Trophoblast cell (in vitro differentiated cells and primary cell): Measurements from ENCODE around the gene PAX5.
"Not testable (repeated sequence)": the region's sequence is repeated elsewhere in the genome, so short reads cannot be mapped to it uniquely, and the experiment has no call there.

Experiments used
- DNase-seq, 2 donors: peaks; one replicate each; pipeline ENCODE4 v3.0.0-alpha.2; 2016
- H2AFZ ChIP-seq: 2 replicates; pipeline ENCODE4 v1.6.1; 2013; ENCODE audit warnings: low read length, moderate library complexity, mild to moderate bottlenecking; ENCODE audit not compliant: insufficient read depth, poor library complexity
- H2AK5ac ChIP-seq: 2 replicates; pipeline ENCODE4 v1.6.1; 2013; ENCODE audit warnings: mild to moderate bottlenecking, low read length
- H2BK120ac ChIP-seq: 2 replicates; pipeline ENCODE4 v1.6.1; 2013; ENCODE audit warnings: low read length, mild to moderate bottlenecking, moderate library complexity; ENCODE audit not compliant: insufficient read depth, poor library complexity
- H2BK12ac ChIP-seq: 2 replicates; pipeline ENCODE4 v1.6.1; 2013; ENCODE audit warnings: mild to moderate bottlenecking, low read length, moderate library complexity
- H2BK5ac ChIP-seq: 2 replicates; pipeline ENCODE4 v1.6.1; 2013; ENCODE audit warnings: low read length, low read depth, moderate library complexity, mild to moderate bottlenecking; ENCODE audit not compliant: poor library complexity
- H3K14ac ChIP-seq: 2 replicates; pipeline ENCODE4 v1.6.1; 2013; ENCODE audit warnings: mild to moderate bottlenecking, low read length
- H3K18ac ChIP-seq: 2 replicates; pipeline ENCODE4 v1.6.1; 2013; ENCODE audit warnings: mild to moderate bottlenecking, low read length
- H3K23ac ChIP-seq: 2 replicates; pipeline ENCODE4 v1.6.1; 2013; ENCODE audit warnings: low read length
- H3K27ac ChIP-seq: 2 replicates; pipeline ENCODE4 v1.5.1; 2013; ENCODE audit warnings: low read depth, mild to moderate bottlenecking, inconsistent platforms, low read length, moderate library complexity
- H3K27me3 ChIP-seq: 2 replicates; pipeline ENCODE4 v1.6.1; 2013; ENCODE audit warnings: inconsistent platforms, mild to moderate bottlenecking, low read length, moderate library complexity; ENCODE audit not compliant: insufficient read depth
- H3K36me3 ChIP-seq, 2 experiments: 1 replicate in 1 of 2; 2 replicates in 1 of 2; pipeline ENCODE4 v1.6.1; 2013; ENCODE audit warnings: low read length in 2 of 2, mild to moderate bottlenecking in 2 of 2, moderate library complexity in 1 of 2; ENCODE audit not compliant: insufficient read depth in 2 of 2, control insufficient read depth in 1 of 2
- H3K4ac ChIP-seq: 2 replicates; pipeline ENCODE4 v1.6.1; 2013; ENCODE audit warnings: low read depth, mild to moderate bottlenecking, low read length, moderate library complexity
- H3K4me1 ChIP-seq, 2 experiments: 1 replicate in 1 of 2; 2 replicates in 1 of 2; pipeline ENCODE4 v1.6.1; 2013; ENCODE audit warnings: low read length in 2 of 2, mild to moderate bottlenecking in 2 of 2, moderate library complexity in 1 of 2; ENCODE audit not compliant: insufficient read depth in 2 of 2, control insufficient read depth in 1 of 2
- H3K4me2 ChIP-seq: 2 replicates; pipeline ENCODE4 v1.6.1; 2013; ENCODE audit warnings: inconsistent platforms, mild to moderate bottlenecking, low read length, moderate library complexity
- H3K4me3 ChIP-seq: 2 replicates; pipeline ENCODE4 v1.5.1; 2013; ENCODE audit warnings: mild to moderate bottlenecking, low read depth, low read length, inconsistent platforms
- H3K79me1 ChIP-seq: one replicate; pipeline ENCODE4 v1.6.1; 2013; ENCODE audit warnings: low read length
- H3K79me2 ChIP-seq: 2 replicates; pipeline ENCODE4 v1.6.1; 2013; ENCODE audit warnings: low read length, mild to moderate bottlenecking; ENCODE audit not compliant: control insufficient read depth, insufficient read depth, poor library complexity
- H3K9ac ChIP-seq: 2 replicates; pipeline ENCODE4 v1.6.1; 2013; ENCODE audit warnings: mild to moderate bottlenecking, low read length
- H3K9me3 ChIP-seq: 2 replicates; pipeline ENCODE4 v1.6.1; 2013; ENCODE audit warnings: low read depth, mild to moderate bottlenecking, control low read depth, inconsistent platforms, low read length; ENCODE audit not compliant: insufficient read depth
- H4K12ac ChIP-seq: 2 replicates; pipeline ENCODE4 v1.6.1; 2013; ENCODE audit warnings: low read depth, mild to moderate bottlenecking, low read length, moderate library complexity
- H4K8ac ChIP-seq: 2 replicates; pipeline ENCODE4 v1.6.1; 2013; ENCODE audit warnings: low read depth, mild to moderate bottlenecking, low read length, moderate library complexity
- H4K91ac ChIP-seq: one replicate; pipeline ENCODE4 v1.6.1; 2013; ENCODE audit warnings: low read depth, mild to moderate bottlenecking, low read length, moderate library complexity
- WGBS: extraction: QIAGEN DNeasy Blood & Tissue Kit; methylation state at CpG from one replicate; pipeline ENCODE4 v1.1.7; 2013; ENCODE audit warnings: missing lambda C conversion rate; ENCODE audit not compliant: insufficient read length, insufficient coverage; ENCODE audit errors: extremely low coverage; 5-methylcytosine and 5-hydroxymethylcytosine counted together

The PAX5 gene

GRCh38 chr9:37080165-37080628 lies 46.1 kb upstream of the PAX5 start:
- H3K79me2 ChIP-seq, H3K9me3 ChIP-seq, H3K36me3 ChIP-seq, H3K79me1 ChIP-seq, H3K23ac ChIP-seq, H3K27me3 ChIP-seq, H2BK12ac ChIP-seq, H3K4me1 ChIP-seq, H2AK5ac ChIP-seq, H2BK5ac ChIP-seq: not testable (repeated sequence)
- H3K4me3 ChIP-seq, result peak overlapping the region; percentile 99
- peak overlapping the region; percentile 94 for H3K14ac ChIP-seq
- DNase-seq, result peak; percentile 12 to 38
- peak overlapping the region; percentile 79 for H2BK120ac ChIP-seq
- peak overlapping the region; percentile 96 for H3K4me2 ChIP-seq
- peak overlapping the region; percentile 4 for H3K27ac ChIP-seq
- no CpG with 5 or more reads among the region's 32 CpGs for WGBS
- H4K8ac ChIP-seq, result peak overlapping the region; percentile 93
- peak overlapping the region; percentile 78 for H3K18ac ChIP-seq
- H4K91ac ChIP-seq, result peak overlapping the region; percentile 92
- H3K4ac ChIP-seq, result peak overlapping the region; percentile 38
- H2AFZ ChIP-seq, result peak overlapping the region; percentile 80
- H3K9ac ChIP-seq, result peak overlapping the region; percentile 86
- peak overlapping the region; percentile 79 for H4K12ac ChIP-seq

- H3K4me1 ChIP-seq, result peaks cover 3% of the 10 kb centered on the region in 2 experiments
- peak overlapping the region; percentile 96 for H3K4me2 ChIP-seq
- peak overlapping the region; percentile 38 for H3K4ac ChIP-seq
- H4K8ac ChIP-seq, result peak overlapping the region; percentile 98
- no CpG with 5 or more reads among the region's 63 CpGs for WGBS
- peak overlapping the region; percentile 86 for H3K9ac ChIP-seq
- peaks cover 6% of the 10 kb centered on the region for H3K79me1 ChIP-seq
- no peaks in the 10 kb centered on the region for H3K9me3 ChIP-seq
- H4K91ac ChIP-seq, result peak overlapping the region; percentile 92
- H2BK120ac ChIP-seq, result peak overlapping the region; percentile 79
- peak overlapping the region; percentile 78 for H3K18ac ChIP-seq
- H2BK12ac ChIP-seq, result no peak overlapping the region
- H2AK5ac ChIP-seq, result no peak overlapping the region
- peak; percentile 98 to 99 for DNase-seq
- H3K4me3 ChIP-seq, result peak overlapping the region; percentile 99
- H3K23ac ChIP-seq, result no peak overlapping the region
- no peaks in the 10 kb centered on the region for H3K27me3 ChIP-seq
- peak overlapping the region; percentile 4 for H3K27ac ChIP-seq
- H3K36me3 ChIP-seq, result no peaks in the 10 kb centered on the region
- peaks cover 4% of the 10 kb centered on the region for H3K79me2 ChIP-seq
- H2BK5ac ChIP-seq, result peak overlapping the region; percentile 37
- H4K12ac ChIP-seq, result peak overlapping the region; percentile 79
- peak overlapping the region; percentile 94 for H3K14ac ChIP-seq
- peak overlapping the region; percentile 95 for H2AFZ ChIP-seq
Observed at GRCh38 chr9:37079370-37080164, 45.5 kb upstream of the PAX5 start.

GRCh38 chr9:37074790-37075189 lies 40.7 kb upstream of the PAX5 start:
- H3K27me3 ChIP-seq, H3K4me3 ChIP-seq, H2AK5ac ChIP-seq, H3K23ac ChIP-seq, H2BK120ac ChIP-seq, H4K91ac ChIP-seq, H3K79me1 ChIP-seq, H3K36me3 ChIP-seq, H3K27ac ChIP-seq, H4K8ac ChIP-seq, H2BK5ac ChIP-seq, H3K4ac ChIP-seq, DNase-seq, H3K4me1 ChIP-seq, H3K14ac ChIP-seq, H2AFZ ChIP-seq, H3K79me2 ChIP-seq, H3K4me2 ChIP-seq, H3K9me3 ChIP-seq, H3K9ac ChIP-seq, H4K12ac ChIP-seq, H3K18ac ChIP-seq, H2BK12ac ChIP-seq: not testable (repeated sequence)
- whole genome bisulfite sequencing, result no CpG with 5 or more reads among the region's 4 CpGs

- H2BK120ac ChIP-seq, result no peak overlapping the region
- no peak overlapping the region for H4K91ac ChIP-seq
- H2AFZ ChIP-seq, result no peak overlapping the region
- H3K18ac ChIP-seq, result no peak overlapping the region
- DNase-seq, result no peak
- no peaks in the 10 kb centered on the region for H3K79me1 ChIP-seq
- no peaks in the 10 kb centered on the region for H3K79me2 ChIP-seq
- no peak overlapping the region for H2AK5ac ChIP-seq
- no peak overlapping the region for H4K12ac ChIP-seq
- no peak overlapping the region for H4K8ac ChIP-seq
- H3K4me3 ChIP-seq, result no peak overlapping the region
- no peaks in the 10 kb centered on the region for H3K36me3 ChIP-seq
- H3K4me2 ChIP-seq, result no peak overlapping the region
- no peak overlapping the region for H3K14ac ChIP-seq
- no peak overlapping the region for H3K9ac ChIP-seq
- WGBS, result no CpG with 5 or more reads among the region's 3 CpGs
- no peak overlapping the region for H2BK12ac ChIP-seq
- no peak overlapping the region for H2BK5ac ChIP-seq
- no peaks in the 10 kb centered on the region for H3K27me3 ChIP-seq
- H3K23ac ChIP-seq, result no peak overlapping the region
- no peak overlapping the region for H3K4ac ChIP-seq
- H3K9me3 ChIP-seq, result no peaks in the 10 kb centered on the region
- H3K4me1 ChIP-seq, result no peaks in the 10 kb centered on the region
- no peak overlapping the region for H3K27ac ChIP-seq
Observed at GRCh38 chr9:37066139-37066725, 32.2 kb upstream of the PAX5 start.
